Measurements from ENCODE around the gene ZCCHC9. TPM values are rescaled to one million over a fixed set of nuclear protein-coding genes. Genes with fewer than 3 reads are reported as not detected.

Gene ZCCHC9, protein sequence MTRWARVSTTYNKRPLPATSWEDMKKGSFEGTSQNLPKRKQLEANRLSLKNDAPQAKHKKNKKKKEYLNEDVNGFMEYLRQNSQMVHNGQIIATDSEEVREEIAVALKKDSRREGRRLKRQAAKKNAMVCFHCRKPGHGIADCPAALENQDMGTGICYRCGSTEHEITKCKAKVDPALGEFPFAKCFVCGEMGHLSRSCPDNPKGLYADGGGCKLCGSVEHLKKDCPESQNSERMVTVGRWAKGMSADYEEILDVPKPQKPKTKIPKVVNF
- 51.0 TPM for polyA plus RNA-seq (2013, experiment 1 of 2)
- polyA plus RNA-seq (2013, experiment 2 of 2) = 54.2 TPM

- H3K9me3 ChIP-seq (replicated peaks in 1 of 2; ENCODE audit: control insufficient read depth in 2 of 2, insufficient read depth in 1 of 2, low read depth in 1 of 2, low read length in 2 of 2) = no peaks in the 10 kb centered on the region
- no peak within 1 kb of the TSS for H2BK15ac ChIP-seq (ENCODE audit: low read length)
- H3K14ac ChIP-seq (ENCODE audit: low read length) = no peak within 1 kb of the TSS
- peak within 1 kb of the TSS; percentile 74 for H3K23ac ChIP-seq (ENCODE audit: low read depth, low read length, poor library complexity)
- WGBS, 2 donors (ENCODE audit: extremely low coverage in 2 of 2, insufficient read length in 2 of 2, insufficient replicate concordance in 1 of 2) = no CpG with 5 or more reads among the region's 54 CpGs
- no peak within 1 kb of the TSS for H2BK12ac ChIP-seq (ENCODE audit: low read length)
- H3K4me1 ChIP-seq (ENCODE audit: control insufficient read depth in 2 of 2, insufficient read depth in 1 of 2, low read depth in 1 of 2, low read length in 2 of 2) = peaks cover 4% of the 10 kb centered on the region in 2 donors
- H3K4me3 ChIP-seq (ENCODE audit: low read length in 2 of 2) = peak within 1 kb of the TSS; percentile 64 to 96
- DNase-seq (ENCODE audit: low spot score) = peak; percentile 92
- peak within 1 kb of the TSS; percentile 91 for H2AFZ ChIP-seq (ENCODE audit: low read length)
- H3K27ac ChIP-seq (replicated peaks; ENCODE audit: low read length) = peak within 1 kb of the TSS; percentile 89
- no peaks in the 10 kb centered on the region for H3K27me3 ChIP-seq (ENCODE audit: control insufficient read depth in 3 of 3, insufficient read depth in 3 of 3, low read depth in 1 of 3, low read length in 3 of 3)
- no peak within 1 kb of the TSS for H3K4ac ChIP-seq (ENCODE audit: low read length)
- no peak within 1 kb of the TSS for H2BK5ac ChIP-seq (ENCODE audit: low read length)
- H4K8ac ChIP-seq (ENCODE audit: low read depth, low read length) = peak within 1 kb of the TSS; percentile 73
- peak within 1 kb of the TSS; percentile 100 for H3K9ac ChIP-seq (ENCODE audit: low read depth, low read length, poor library complexity)
- peaks cover 0 to 30% of the 10 kb centered on the region in 2 donors for H3K36me3 ChIP-seq (replicated peaks in 1 of 2; ENCODE audit: control insufficient read depth in 2 of 2, insufficient read depth in 2 of 2, low read length in 2 of 2)
- peak within 1 kb of the TSS; percentile 78 for H2BK120ac ChIP-seq (ENCODE audit: low read depth, low read length)
- peak within 1 kb of the TSS; percentile 94 for H3K18ac ChIP-seq (ENCODE audit: low read length)
- peaks cover 5% of the 10 kb centered on the region for H3K79me1 ChIP-seq (ENCODE audit: low read depth, low read length)
- no peak within 1 kb of the TSS for H4K91ac ChIP-seq (ENCODE audit: low read depth, low read length, poor library complexity)
- peak within 1 kb of the TSS; percentile 66 for H3K4me2 ChIP-seq (ENCODE audit: insufficient read depth, low read length, poor library complexity, severe bottlenecking)
- peak within 1 kb of the TSS; percentile 8 for H2AK5ac ChIP-seq (ENCODE audit: low read depth, low read length)
These were observed at the start of gene ZCCHC9 for GRCh38 chr5:81301271-81302015. ZCCHC9 (plus strand) TSS chr5:81301587; CDS start chr5:81304758, 3,171 bp downstream.

DNA sequence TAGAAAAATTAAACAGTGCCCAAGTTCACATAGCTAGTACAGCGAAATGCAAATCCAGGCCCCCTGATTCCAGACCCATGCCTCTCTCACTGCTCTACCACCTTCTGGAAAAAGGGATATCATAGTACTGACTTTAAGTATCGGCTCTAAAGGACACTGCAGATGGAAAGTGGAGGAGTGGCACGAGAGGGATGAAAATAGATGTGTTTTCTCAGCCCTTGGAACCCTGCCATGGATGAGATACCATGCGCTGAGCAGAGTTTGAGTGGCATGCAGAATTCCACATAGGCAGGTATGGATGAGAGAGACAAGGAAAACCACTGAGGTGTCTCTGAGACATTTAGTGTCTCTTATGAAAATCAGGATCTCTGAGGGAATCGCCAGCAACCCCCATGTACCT, 49.5 kb upstream of the ZCCHC9 start:
- Histone ChIP-seq H2BK5ac (ENCODE audit: low read length) (no peak overlapping the region), H3K18ac (ENCODE audit: low read length) (no peak overlapping the region), H4K91ac (ENCODE audit: low read depth, low read length, poor library complexity) (no peak overlapping the region), H3K36me3 (replicated peaks in 1 of 2; ENCODE audit: control insufficient read depth in 2 of 2, insufficient read depth in 2 of 2, low read length in 2 of 2) (peaks cover 0 to 10% of the 10 kb centered on the region in 2 donors), H3K9me3 (replicated peaks in 1 of 2; ENCODE audit: control insufficient read depth in 2 of 2, insufficient read depth in 1 of 2, low read depth in 1 of 2, low read length in 2 of 2) (peaks cover 3 to 23% of the 10 kb centered on the region in 2 donors), H3K79me1 (ENCODE audit: low read depth, low read length) (peaks cover 3% of the 10 kb centered on the region), H3K27me3 (ENCODE audit: control insufficient read depth in 3 of 3, insufficient read depth in 3 of 3, low read depth in 1 of 3, low read length in 3 of 3) (no peaks in the 10 kb centered on the region), H2BK15ac (ENCODE audit: low read length) (no peak overlapping the region), H3K23ac (ENCODE audit: low read depth, low read length, poor library complexity) (no peak overlapping the region), H3K4ac (ENCODE audit: low read length) (no peak overlapping the region), H3K4me1 (ENCODE audit: control insufficient read depth in 2 of 2, insufficient read depth in 1 of 2, low read depth in 1 of 2, low read length in 2 of 2) (peaks cover 0 to 16% of the 10 kb centered on the region in 2 donors), H4K8ac (ENCODE audit: low read depth, low read length) (no peak overlapping the region), H3K27ac (replicated peaks; ENCODE audit: low read length) (no peak overlapping the region), H2BK120ac (ENCODE audit: low read depth, low read length) (no peak overlapping the region), H3K9ac (ENCODE audit: low read depth, low read length, poor library complexity) (no peak overlapping the region), H3K4me3 (ENCODE audit: low read length in 2 of 2) (no peak overlapping the region), H2AFZ (ENCODE audit: low read length) (no peak overlapping the region), H2BK12ac (ENCODE audit: low read length) (no peak overlapping the region), H3K4me2 (ENCODE audit: insufficient read depth, low read length, poor library complexity, severe bottlenecking) (no peak overlapping the region), H3K14ac (ENCODE audit: low read length) (no peak overlapping the region), H2AK5ac (ENCODE audit: low read depth, low read length) (no peak overlapping the region)
- no CpG with 5 or more reads among the region's 5 CpGs for WGBS, 2 donors (ENCODE audit: extremely low coverage in 2 of 2, insufficient read length in 2 of 2, insufficient replicate concordance in 1 of 2)
- DNase-seq (ENCODE audit: low spot score) = no peak

- peaks cover 3 to 23% of the 10 kb centered on the region in 2 donors for H3K9me3 ChIP-seq (replicated peaks in 1 of 2; ENCODE audit: control insufficient read depth in 2 of 2, insufficient read depth in 1 of 2, low read depth in 1 of 2, low read length in 2 of 2)
- no peak overlapping the region for H2BK12ac ChIP-seq (ENCODE audit: low read length)
- peaks cover 5% of the 10 kb centered on the region for H3K79me1 ChIP-seq (ENCODE audit: low read depth, low read length)
- no peak overlapping the region for H2BK15ac ChIP-seq (ENCODE audit: low read length)
- no peak overlapping the region for H3K9ac ChIP-seq (ENCODE audit: low read depth, low read length, poor library complexity)
- no CpG with 5 or more reads among the region's 1 CpG for WGBS, 2 donors (ENCODE audit: extremely low coverage in 2 of 2, insufficient read length in 2 of 2, insufficient replicate concordance in 1 of 2)
- H3K18ac ChIP-seq (ENCODE audit: low read length) = no peak overlapping the region
- H2BK5ac ChIP-seq (ENCODE audit: low read length) = no peak overlapping the region
- no peak overlapping the region for H2BK120ac ChIP-seq (ENCODE audit: low read depth, low read length)
- no peak overlapping the region for H2AFZ ChIP-seq (ENCODE audit: low read length)
- H2AK5ac ChIP-seq (ENCODE audit: low read depth, low read length) = no peak overlapping the region
- peaks cover 0 to 10% of the 10 kb centered on the region in 2 donors for H3K36me3 ChIP-seq (replicated peaks in 1 of 2; ENCODE audit: control insufficient read depth in 2 of 2, insufficient read depth in 2 of 2, low read length in 2 of 2)
- no peak overlapping the region for H4K91ac ChIP-seq (ENCODE audit: low read depth, low read length, poor library complexity)
- H3K23ac ChIP-seq (ENCODE audit: low read depth, low read length, poor library complexity) = no peak overlapping the region
- H3K4me3 ChIP-seq (ENCODE audit: low read length in 2 of 2) = no peak overlapping the region
- no peak overlapping the region for H3K14ac ChIP-seq (ENCODE audit: low read length)
- DNase-seq (ENCODE audit: low spot score) = no peak
- no peak overlapping the region for H3K4ac ChIP-seq (ENCODE audit: low read length)
- H4K8ac ChIP-seq (ENCODE audit: low read depth, low read length) = no peak overlapping the region
- H3K27ac ChIP-seq (replicated peaks; ENCODE audit: low read length) = no peak overlapping the region
- H3K4me2 ChIP-seq (ENCODE audit: insufficient read depth, low read length, poor library complexity, severe bottlenecking) = no peak overlapping the region
- no peaks in the 10 kb centered on the region for H3K27me3 ChIP-seq (ENCODE audit: control insufficient read depth in 3 of 3, insufficient read depth in 3 of 3, low read depth in 1 of 3, low read length in 3 of 3)
- H3K4me1 ChIP-seq (ENCODE audit: control insufficient read depth in 2 of 2, insufficient read depth in 1 of 2, low read depth in 1 of 2, low read length in 2 of 2) = peaks cover 0 to 9% of the 10 kb centered on the region in 2 donors
These were observed 48.5 kb upstream of the ZCCHC9 start for GRCh38 chr5:81252904-81253303.

- Histone ChIP-seq H3K4me1 (ENCODE audit: control insufficient read depth in 2 of 2, insufficient read depth in 1 of 2, low read depth in 1 of 2, low read length in 2 of 2) (peaks cover 0 to 4% of the 10 kb centered on the region in 2 donors), H2BK12ac (ENCODE audit: low read length) (no peak overlapping the region), H2BK15ac (ENCODE audit: low read length) (no peak overlapping the region), H3K23ac (ENCODE audit: low read depth, low read length, poor library complexity) (no peak overlapping the region), H4K91ac (ENCODE audit: low read depth, low read length, poor library complexity) (no peak overlapping the region), H2BK5ac (ENCODE audit: low read length) (no peak overlapping the region), H3K9ac (ENCODE audit: low read depth, low read length, poor library complexity) (no peak overlapping the region), H2BK120ac (ENCODE audit: low read depth, low read length) (no peak overlapping the region), H2AK5ac (ENCODE audit: low read depth, low read length) (no peak overlapping the region), H3K27me3 (ENCODE audit: control insufficient read depth in 3 of 3, insufficient read depth in 3 of 3, low read depth in 1 of 3, low read length in 3 of 3) (no peaks in the 10 kb centered on the region), H3K27ac (replicated peaks; ENCODE audit: low read length) (no peak overlapping the region), H3K4ac (ENCODE audit: low read length) (no peak overlapping the region), H4K8ac (ENCODE audit: low read depth, low read length) (no peak overlapping the region), H3K4me2 (ENCODE audit: insufficient read depth, low read length, poor library complexity, severe bottlenecking) (no peak overlapping the region), H3K36me3 (replicated peaks in 1 of 2; ENCODE audit: control insufficient read depth in 2 of 2, insufficient read depth in 2 of 2, low read length in 2 of 2) (peaks cover 0 to 10% of the 10 kb centered on the region in 2 donors), H3K18ac (ENCODE audit: low read length) (no peak overlapping the region), H3K9me3 (replicated peaks in 1 of 2; ENCODE audit: control insufficient read depth in 2 of 2, insufficient read depth in 1 of 2, low read depth in 1 of 2, low read length in 2 of 2) (peaks cover 3 to 23% of the 10 kb centered on the region in 2 donors), H2AFZ (ENCODE audit: low read length) (no peak overlapping the region), H3K14ac (ENCODE audit: low read length) (no peak overlapping the region), H3K4me3 (ENCODE audit: low read length in 2 of 2) (no peak overlapping the region), H3K79me1 (ENCODE audit: low read depth, low read length) (peaks cover 5% of the 10 kb centered on the region)
- DNase-seq (ENCODE audit: low spot score) = no peak
- no CpG with 5 or more reads among the region's 4 CpGs for WGBS, 2 donors (ENCODE audit: extremely low coverage in 2 of 2, insufficient read length in 2 of 2, insufficient replicate concordance in 1 of 2)
These were observed 47.5 kb upstream of the ZCCHC9 start for GRCh38 chr5:81253875-81254274.

Measured in neuronal stem cell (in vitro differentiated cells).